Activated B cell treated with CpG ODN at 0.5 μM for 24 hours (primary cell): Measurements from ENCODE around the gene MTUS2. TPM values are rescaled to one million over a fixed set of nuclear protein-coding genes. Genes with fewer than 3 reads are reported as not detected.

ENCODE experiments used
- ATAC-seq: fragments of 200-7000 bp; cut with Tn5 transposase; one replicate; pipeline ENCODE4 v1.10.0; 2021; ENCODE audit warnings: low read depth, mild to moderate bottlenecking, moderate library complexity
- CTCF ChIA-PET: fragments of 350-600 bp; sonication (Branson Sonifier 250); formaldehyde crosslinking; loops from one replicate; lab custom pipeline; 2021; ENCODE audit warnings: antibody characterized with exemption; lab: Charles Lee
- POLR2A ChIA-PET: fragments of 350-600 bp; sonication (Branson Sonifier 250); formaldehyde crosslinking; loops from one replicate; lab custom pipeline; 2021; ENCODE audit warnings: antibody characterized with exemption; lab: Charles Lee
- DNase-seq: peaks from one replicate; pipeline ENCODE4 v3.0.0; 2022
- H3K27ac Mint-ChIP-seq: one replicate; pipeline ENCODE4 v1.8.0; 2020; ENCODE audit warnings: mixed read lengths
- H3K27me3 Mint-ChIP-seq: one replicate; pipeline ENCODE4 v1.8.0; 2021; ENCODE audit warnings: mixed read lengths
- H3K36me3 Mint-ChIP-seq: one replicate; pipeline ENCODE4 v1.8.0; 2021; ENCODE audit warnings: low read depth, mixed read lengths
- H3K4me1 Mint-ChIP-seq: one replicate; pipeline ENCODE4 v1.8.0; 2021; ENCODE audit warnings: mixed read lengths
- H3K4me3 Mint-ChIP-seq: one replicate; pipeline ENCODE4 v1.8.0; 2020; ENCODE audit warnings: mild to moderate bottlenecking, mixed read lengths
- H3K9me3 Mint-ChIP-seq: one replicate; pipeline ENCODE4 v1.8.0; 2020; ENCODE audit warnings: mixed read lengths
- CTCF ChIP-seq: fragments of 200-600 bp; IDR thresholded peaks from one replicate; pipeline ENCODE4 v1.8.0; 2022; ENCODE audit warnings: antibody characterized with exemption, mild to moderate bottlenecking
- intact Hi-C: fragments of 100-400 bp; cut with micrococcal nuclease; formaldehyde crosslinking; loops from one replicate; pipeline ENCODE4 v1.15.1; 2024
- total RNA-seq: library from RNA; stranded (reverse); gene quantifications from 2 replicates; pipeline ENCODE4 v1.2.3, GENCODE V29; 2022

The MTUS2 gene
- total RNA-seq, 1 donor from 2014 or later: not detected

GRCh38 chr13:29507356-29507755, 687.2 kb downstream of the MTUS2 start:
- DNase-seq: peak; percentile 11
- TF ChIP-seq CTCF: no peak
- no peaks in the 10 kb centered on the region for H3K9me3 Mint-ChIP-seq

GRCh38 chr13:29508130-29508875, 688.2 kb downstream of the MTUS2 start:
- ChIA-PET POLR2A (interaction anchor here (0.6 kb wide), 1 partner anchor 88 kb away, joined by 3 read pairs; the partner anchor contains the start of gene SLC7A1), CTCF (interaction anchor here (0.6 to 4.0 kb wide), 24 partner anchors 9 to 607 kb away, joined by 3 to 35 read pairs (median 4); partner anchors contain the start of gene SLC7A1)
- Mint-ChIP-seq H3K9me3 (no peaks in the 10 kb centered on the region), H3K4me3 (no peak overlapping the region), H3K27me3 (peaks cover 17% of the 10 kb centered on the region), H3K4me1 (peaks cover 5% of the 10 kb centered on the region), H3K27ac (peak overlapping the region; percentile 46), H3K36me3 (peaks cover 41% of the 10 kb centered on the region)
- intact Hi-C loops: loop anchor here (1.0 to 2.0 kb wide), 5 partner anchors 14 to 607 kb away; no protein-coding TSS in a partner anchor
- peak; percentile 85 for ATAC-seq
- TF ChIP-seq CTCF: peak; percentile 73
- DNase-seq: peak; percentile 62

More at GRCh38 chr13:29507356-29507755, 687.2 kb downstream of the MTUS2 start:
- no peak overlapping the region for H3K4me3 Mint-ChIP-seq
- intact Hi-C loops: no loop called here
- ATAC-seq: no peak
- peaks cover 22% of the 10 kb centered on the region for H3K27me3 Mint-ChIP-seq
- ChIA-PET CTCF (interaction anchor here (1.1 to 4.0 kb wide), 7 partner anchors 8 to 608 kb away, joined by 3 to 35 read pairs (median 18); partner anchors contain the start of gene SLC7A1), POLR2A (no interaction called here)
- H3K36me3 Mint-ChIP-seq: peaks cover 32% of the 10 kb centered on the region
- no peak overlapping the region for H3K27ac Mint-ChIP-seq
- H3K4me1 Mint-ChIP-seq: peaks cover 5% of the 10 kb centered on the region

DNA sequence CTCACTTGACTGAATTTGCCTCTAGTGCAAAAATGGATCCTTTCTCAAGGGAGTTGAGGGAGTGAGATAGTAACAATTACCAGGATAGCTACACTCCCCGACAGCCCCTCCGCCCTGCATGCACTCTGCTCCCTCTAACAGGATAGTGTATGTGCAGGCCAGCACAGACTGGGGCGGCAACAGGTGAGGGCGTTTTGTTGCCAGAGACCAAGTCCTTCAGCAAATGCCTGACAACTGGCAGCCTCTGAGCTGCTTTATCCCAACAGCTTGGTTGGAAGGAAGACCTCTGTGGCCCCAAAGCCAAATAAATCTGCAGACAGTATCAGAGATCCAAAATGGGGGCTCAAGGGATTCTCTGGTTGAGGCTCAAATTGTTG, 688.7 kb downstream of the MTUS2 start:
- Mint-ChIP-seq H3K27ac (no peak overlapping the region), H3K36me3 (peaks cover 47% of the 10 kb centered on the region), H3K4me1 (peaks cover 5% of the 10 kb centered on the region), H3K9me3 (no peaks in the 10 kb centered on the region), H3K27me3 (peaks cover 14% of the 10 kb centered on the region), H3K4me3 (no peak overlapping the region)
- ChIA-PET CTCF (interaction anchor here (1.1 to 4.0 kb wide), 18 partner anchors 9 to 607 kb away, joined by 3 to 35 read pairs (median 4); no protein-coding TSS in a partner anchor), POLR2A (no interaction called here)
- TF ChIP-seq CTCF: no peak
- no peak for ATAC-seq
- peak; percentile 4 for DNase-seq
- intact Hi-C loops: loop anchor here (1.0 to 2.0 kb wide), 5 partner anchors 14 to 606 kb away; no protein-coding TSS in a partner anchor

DNA sequence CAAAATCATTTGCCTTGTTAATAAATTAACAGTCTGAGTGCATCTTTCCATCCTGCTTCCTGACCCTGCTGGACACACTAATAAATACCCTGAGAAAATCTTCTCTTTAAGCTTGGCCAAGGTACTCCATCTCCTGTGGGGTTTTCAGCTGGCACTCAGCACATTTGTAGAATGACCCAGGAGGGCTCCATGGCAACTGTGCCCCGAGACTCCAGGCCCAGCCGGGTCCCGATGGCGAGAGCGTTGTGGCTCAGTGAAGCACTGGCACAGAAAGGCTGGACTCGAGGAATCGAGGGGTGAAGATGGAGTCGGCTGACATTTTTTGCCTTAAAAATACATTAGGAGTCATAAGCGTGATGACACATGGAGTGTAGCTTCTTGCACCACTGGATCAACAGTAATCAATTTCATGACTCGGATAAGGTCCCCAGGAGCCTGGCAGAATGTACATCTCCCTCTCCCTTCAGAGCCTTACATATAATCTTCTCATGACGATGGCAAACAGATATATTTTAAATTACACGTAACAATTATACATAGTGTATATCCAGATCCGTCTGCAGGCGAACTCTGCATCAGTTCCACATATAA, 690.0 kb downstream of the MTUS2 start:
- intact Hi-C loops: loop anchor here (2.0 kb wide), 2 partner anchors 15 to 415 kb away; no protein-coding TSS in a partner anchor
- no peak for DNase-seq
- TF ChIP-seq CTCF: no peak
- Mint-ChIP-seq H3K4me1 (peaks cover 5% of the 10 kb centered on the region), H3K9me3 (no peaks in the 10 kb centered on the region), H3K4me3 (no peak overlapping the region), H3K27ac (no peak overlapping the region), H3K36me3 (peaks cover 54% of the 10 kb centered on the region), H3K27me3 (peaks cover 3% of the 10 kb centered on the region)
- no peak for ATAC-seq
- POLR2A ChIA-PET: no interaction called here
- CTCF ChIA-PET: interaction anchor here (1.0 to 4.0 kb wide), 8 partner anchors 8 to 606 kb away, joined by 3 to 35 read pairs (median 19); no protein-coding TSS in a partner anchor

- Mint-ChIP-seq H3K27me3 (no peaks in the 10 kb centered on the region), H3K4me3 (no peak overlapping the region), H3K9me3 (no peaks in the 10 kb centered on the region), H3K27ac (no peak overlapping the region), H3K36me3 (peaks cover 57% of the 10 kb centered on the region), H3K4me1 (peaks cover 5% of the 10 kb centered on the region)
- intact Hi-C loops: no loop called here
- POLR2A ChIA-PET: no interaction called here
- DNase-seq: no peak
- CTCF ChIA-PET: no interaction called here
- no peak for TF ChIP-seq CTCF
- no peak for ATAC-seq
Measured at GRCh38 chr13:29510651-29511084, 690.5 kb downstream of the MTUS2 start.
